SIG-M5 treated with dmso at 0.1 percent for 504 hours (cell line): ENCODE data around the gene HSPA13.
"Not testable (repeated sequence)": the region's sequence is repeated elsewhere in the genome, so short reads cannot be mapped to it uniquely, and the experiment has no call there.

Experiments
- DNase-seq: peaks from one replicate; lab custom pipeline; 2025; ENCODE audit not compliant: unreplicated experiment; lab: John Stamatoyannopoulos, UW

The HSPA13 gene

GRCh38 chr21:14382835-14383595, at the start of gene HSPA13:
TSS of gene HSPA13 (minus strand) at chr21:14383146. CDS start at chr21:14383119, 27 bp downstream.
- DNase-seq = peak; percentile 100

DNA sequence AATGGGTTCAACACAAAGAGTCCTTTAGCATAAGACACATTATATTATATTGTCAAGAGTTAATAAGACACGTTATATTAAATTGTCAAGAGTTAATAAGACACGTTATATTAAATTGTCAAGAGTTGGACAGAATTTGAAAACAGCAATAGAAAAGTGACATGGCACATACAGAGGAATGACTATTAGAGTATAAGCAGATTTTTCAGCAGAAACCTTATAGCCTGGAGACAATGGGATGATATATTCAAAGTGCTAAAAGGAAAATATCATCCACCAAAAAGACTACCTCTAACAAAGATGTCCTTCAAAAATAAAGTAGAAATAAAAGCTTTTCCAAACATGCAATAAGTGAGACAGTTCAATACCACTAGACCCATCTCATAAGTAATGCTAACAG, 36.0 kb upstream of the HSPA13 start:
- DNase-seq = no peak

- peak; percentile 71 for DNase-seq
These were observed 32.1 kb upstream of the HSPA13 start for GRCh38 chr21:14414932-14415508.

GRCh38 chr21:14405962-14406361, 23.0 kb upstream of the HSPA13 start:
- DNase-seq = no peak

GRCh38 chr21:14405225-14405624, 22.3 kb upstream of the HSPA13 start:
- no peak for DNase-seq

DNA sequence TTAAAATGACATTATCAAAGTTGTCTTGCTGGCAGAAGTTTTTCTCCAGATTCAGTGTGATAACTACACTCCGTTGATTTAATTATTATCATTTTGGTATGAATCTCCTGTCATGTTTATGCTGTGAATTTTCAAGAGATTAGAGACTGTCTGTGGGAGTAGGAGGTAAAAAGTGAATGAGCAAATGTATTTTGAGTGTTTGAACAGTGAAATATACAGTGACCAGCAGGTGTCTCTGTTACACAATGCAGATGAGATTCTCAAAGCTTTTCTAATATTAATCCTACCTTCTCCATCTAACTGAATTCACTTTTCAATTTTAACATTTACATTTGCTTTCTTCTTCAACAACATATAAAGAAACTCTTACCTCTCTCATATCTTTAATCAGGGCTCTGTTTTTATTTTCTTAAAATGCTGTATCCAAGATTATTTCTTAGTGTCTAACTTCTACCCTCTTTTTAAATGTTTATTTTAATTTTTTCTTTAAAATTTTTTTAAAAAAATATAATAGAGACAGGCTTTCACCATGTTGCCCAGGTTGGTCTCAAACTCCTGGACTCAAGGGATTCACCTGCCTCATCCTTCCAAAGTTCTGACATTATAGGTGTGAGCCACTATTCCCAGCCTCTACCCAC, 20.9 kb upstream of the HSPA13 start:
- peak; percentile 58 for DNase-seq

DNA sequence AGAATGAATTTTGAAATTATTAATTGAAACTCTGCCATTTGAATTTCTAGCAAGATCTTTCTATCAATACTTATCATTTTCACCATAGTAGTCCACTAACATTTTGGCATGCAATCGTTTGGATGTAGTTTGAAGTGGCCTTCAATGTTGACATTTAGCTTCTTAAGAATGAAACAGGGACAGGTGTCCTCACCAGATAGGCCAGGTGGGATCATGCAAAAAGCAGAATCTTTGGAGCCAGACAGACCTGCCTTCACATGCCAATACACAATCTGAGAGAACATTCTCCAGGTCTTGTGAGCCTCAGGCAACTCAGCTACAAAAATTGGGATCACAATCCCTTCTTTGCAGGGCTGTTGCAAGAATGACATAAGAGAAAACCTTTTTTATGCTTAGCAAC, 18.3 kb upstream of the HSPA13 start:
- no peak for DNase-seq

- no peak for DNase-seq
These were observed 5.3 kb upstream of the HSPA13 start for GRCh38 chr21:14388282-14388681.

DNA sequence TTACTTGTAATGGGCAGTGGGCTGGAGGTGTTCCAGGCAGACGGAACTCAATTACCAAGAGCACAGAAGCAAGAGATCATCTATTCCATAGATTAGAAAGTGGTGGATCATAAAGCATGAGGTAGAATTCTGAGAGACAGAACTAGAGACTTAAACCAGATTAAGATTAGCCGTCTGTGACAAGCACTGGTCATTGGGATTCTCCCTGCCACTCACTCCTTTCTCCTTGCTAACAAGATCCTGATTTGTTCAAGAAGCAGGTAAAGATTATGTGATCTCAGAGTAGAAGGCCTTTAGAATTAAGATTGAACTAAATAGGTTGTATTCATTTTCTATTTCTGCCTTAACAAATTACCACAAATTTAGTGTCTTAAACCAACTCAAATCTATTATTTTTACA, 1.5 kb upstream of the HSPA13 start:
- DNase-seq = no peak

DNA sequence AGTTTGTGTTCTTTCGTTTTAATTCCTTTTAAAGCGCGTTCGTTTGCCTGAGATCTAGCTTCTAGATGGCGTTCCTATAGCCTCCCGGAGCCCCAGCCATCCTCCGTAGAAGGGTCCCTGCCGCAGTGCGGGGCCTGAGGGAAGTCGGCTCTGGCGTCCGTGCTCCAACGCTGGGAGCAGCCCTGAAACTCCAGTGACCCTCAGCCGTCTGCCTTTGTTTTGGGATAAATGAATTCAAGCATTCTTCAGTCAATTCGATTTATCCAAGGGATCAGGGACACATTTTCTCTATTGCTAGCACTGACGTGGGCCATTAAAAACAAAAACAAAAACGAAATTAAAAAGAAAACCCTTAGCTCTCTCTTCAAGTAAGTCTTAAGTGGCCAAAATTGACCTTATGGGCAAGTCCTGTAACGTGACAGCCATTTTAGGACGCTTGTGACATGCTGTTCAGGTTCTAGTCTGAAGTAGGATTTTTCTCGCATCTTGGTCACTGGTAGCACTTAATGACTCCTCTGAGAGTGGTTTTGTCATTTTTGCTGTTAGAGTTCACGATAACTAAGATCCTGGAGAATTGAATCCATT, 742 bp upstream of the HSPA13 start:
- DNase-seq = peak; percentile 25

- no peak for DNase-seq
These were observed 486 bp downstream of the HSPA13 start for GRCh38 chr21:14382486-14382834.

- no peak for DNase-seq
These were observed 6.1 kb downstream of the HSPA13 start for GRCh38 chr21:14376854-14377253.

GRCh38 chr21:14366998-14367397, 15.9 kb downstream of the HSPA13 start:
- DNase-seq = peak; percentile 72

DNA sequence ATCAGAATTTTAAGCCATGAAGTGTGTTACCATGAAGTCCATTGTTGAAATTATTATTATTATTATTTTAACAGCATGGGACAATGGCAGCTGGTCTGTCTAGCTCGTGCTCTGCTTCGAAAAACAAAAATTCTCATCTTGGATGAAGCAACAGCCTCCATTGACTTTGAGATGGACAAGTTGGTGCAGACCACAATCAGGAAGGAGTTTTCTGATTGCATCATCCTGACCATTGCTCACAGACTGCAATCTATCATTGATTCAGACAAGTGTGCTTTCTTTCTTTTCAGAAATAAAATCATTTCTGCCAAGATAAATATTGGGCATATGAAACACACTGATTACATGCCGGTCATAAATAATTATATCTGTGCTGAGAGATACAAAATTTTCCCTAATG, 21.0 kb downstream of the HSPA13 start:
- DNase-seq = peak; percentile 69

GRCh38 chr21:14358775-14359174, 24.2 kb downstream of the HSPA13 start:
- DNase-seq = no peak

DNA sequence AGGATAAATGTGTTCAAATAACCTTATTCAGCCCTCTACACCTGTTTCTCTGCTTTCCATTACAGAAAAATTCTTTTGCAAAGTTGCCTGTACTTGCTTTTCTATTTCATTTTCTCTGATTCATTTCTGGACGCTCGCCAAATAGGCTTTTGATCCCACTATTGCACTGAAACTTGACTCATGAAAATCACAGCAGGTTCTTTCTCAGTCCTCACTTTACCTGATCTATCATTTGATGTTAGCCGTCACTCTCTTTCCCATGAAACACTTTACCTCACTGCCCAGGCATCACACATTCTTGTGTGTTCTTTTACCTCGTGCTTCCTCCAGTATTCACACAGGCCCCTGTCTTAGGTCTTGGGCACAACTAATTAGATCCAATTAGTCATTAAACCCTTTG, 26.2 kb downstream of the HSPA13 start:
- no peak for DNase-seq

DNA sequence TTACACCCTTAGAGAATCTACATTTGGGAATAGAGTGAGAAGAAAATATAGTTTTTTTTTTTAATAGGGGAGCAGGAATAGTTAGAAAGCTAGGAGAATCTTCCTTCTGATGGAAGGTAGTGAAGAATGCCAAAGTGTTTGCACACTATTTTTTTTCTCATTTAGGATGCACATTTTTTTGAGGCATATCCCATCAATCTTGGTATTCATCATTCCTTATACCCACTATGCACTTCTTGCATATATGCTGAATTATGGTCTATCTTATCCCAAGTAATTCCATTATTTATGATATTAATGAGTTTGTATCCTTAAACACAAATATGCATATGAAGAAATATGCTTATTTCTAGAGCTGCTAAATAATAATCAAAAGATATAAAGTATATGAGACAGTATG, 28.4 kb downstream of the HSPA13 start:
- DNase-seq = no peak

- no peak for DNase-seq
These were observed 29.2 kb downstream of the HSPA13 start for GRCh38 chr21:14353726-14354125.

DNA sequence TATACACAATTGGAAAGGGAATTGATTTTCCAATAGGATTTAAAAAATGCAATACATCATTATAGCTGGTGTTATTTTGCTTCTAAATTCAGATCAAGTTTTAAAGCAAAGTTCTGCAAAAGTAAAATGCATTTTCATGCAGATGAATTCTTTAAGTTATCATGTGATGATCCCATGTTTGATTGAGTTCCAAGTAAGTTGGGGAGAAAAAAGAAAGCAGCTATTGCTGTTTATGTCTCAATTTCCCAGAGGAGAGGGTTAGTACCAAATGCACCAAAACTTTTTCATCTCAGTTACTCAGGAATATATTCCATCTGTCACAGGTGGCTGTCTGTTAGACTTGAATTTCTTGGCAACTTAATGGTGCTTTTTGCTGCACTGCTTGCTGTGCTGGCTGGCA, 29.7 kb downstream of the HSPA13 start:
- DNase-seq = no peak

DNA sequence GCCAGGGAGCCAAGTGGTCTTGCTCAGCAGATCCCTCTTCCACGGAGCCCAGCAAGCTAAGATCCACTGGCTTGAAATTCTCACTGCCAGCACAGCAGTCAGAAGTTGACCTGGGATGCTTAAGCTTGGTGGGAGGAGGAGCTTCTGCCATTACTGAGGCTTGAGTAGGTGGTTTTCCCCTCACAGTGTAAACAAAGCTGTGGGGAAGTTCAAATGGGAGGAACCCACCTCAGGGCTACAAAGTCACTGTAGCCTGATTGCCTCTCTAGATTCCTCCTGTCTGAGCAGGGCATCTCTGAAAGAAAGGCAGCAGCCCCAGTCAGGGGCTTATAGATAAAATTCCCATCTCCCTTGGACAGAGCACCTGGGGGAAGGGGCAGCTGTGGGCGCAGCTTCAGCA, 55.6 kb downstream of the HSPA13 start:
- DNase-seq = not testable (repeated sequence)

GRCh38 chr21:14325595-14325994, 57.4 kb downstream of the HSPA13 start:
- DNase-seq = no peak
